Tibial artery (tissue), 4 donors: ENCODE data around the gene CEP19.

Experiments used
- DNase-seq, 2 donors: peaks; one replicate each; pipeline ENCODE4 v3.0.0-alpha.2; 2019
- H3K27ac ChIP-seq, 2 donors: fragments of 200-600 bp; sonication (generic) in 1 of 2; 1 replicate in 1 of 2; 2 replicates in 1 of 2; pipeline ENCODE4 v1.5.1; 2018 to 2019; ENCODE audit warnings: mild to moderate bottlenecking in 1 of 2
- H3K27me3 ChIP-seq, 2 donors: fragments of 200-600 bp; sonication (generic) in 1 of 2; one replicate each; pipeline versions ENCODE4 v1.5.1 to v1.6.0; 2016 to 2019
- H3K36me3 ChIP-seq, 3 donors: fragments of 200-600 bp; sonication (generic) in 2 of 3; one replicate each; pipeline ENCODE4 v1.5.1; 2016 to 2019; ENCODE audit warnings: mild to moderate bottlenecking in 2 of 3
- H3K4me1 ChIP-seq, 4 donors: fragments of 200-600 bp; sonication (generic) in 2 of 4; 1 replicate in 3 of 4; 2 replicates in 1 of 4; pipeline ENCODE4 v1.5.1; 2016 to 2019
- H3K4me3 ChIP-seq, 2 donors: fragments of 200-600 bp; sonication (generic) in 1 of 2; 1 replicate in 1 of 2; 2 replicates in 1 of 2; pipeline ENCODE4 v1.5.1; 2018 to 2019; ENCODE audit warnings: mild to moderate bottlenecking in 2 of 2
- H3K9me3 ChIP-seq, 3 donors: fragments of 200-600 bp; sonication (generic) in 1 of 3; one replicate each; pipeline ENCODE4 v1.5.1; 2016 to 2019
- CTCF ChIP-seq, 2 experiments: fragments of 200-600 bp in 1 of 2; fragments of 450-650 bp in 1 of 2; IDR thresholded peaks; one replicate each; pipeline ENCODE4 v1.5.1; 2017 to 2019; ENCODE audit warnings: antibody characterized with exemption in 2 of 2, mild to moderate bottlenecking in 1 of 2, moderate library complexity in 1 of 2
- intact Hi-C: fragments of 100-400 bp; cut with DNase I; formaldehyde crosslinking; loops from one replicate; pipeline ENCODE4 v1.15.0; 2023; ENCODE audit warnings: low total_unique reads

The CEP19 gene

GRCh38 chr3:196700801-196701200 lies 11.2 kb downstream of the CEP19 start:
- no peaks in the 10 kb centered on the region for H3K36me3 ChIP-seq
- DNase-seq = no peak
- no peaks in the 10 kb centered on the region for H3K9me3 ChIP-seq
- intact Hi-C loops = no loop called here
- TF ChIP-seq CTCF (IDR thresholded peaks at IDR 0.05) = no peak
- no peaks in the 10 kb centered on the region for H3K27me3 ChIP-seq
- H3K4me1 ChIP-seq = no peaks in the 10 kb centered on the region
- no peak overlapping the region for H3K27ac ChIP-seq
- no peak overlapping the region for H3K4me3 ChIP-seq

GRCh38 chr3:196699749-196700148 lies 12.3 kb downstream of the CEP19 start:
- no peaks in the 10 kb centered on the region for H3K36me3 ChIP-seq
- H3K9me3 ChIP-seq = no peaks in the 10 kb centered on the region
- H3K27me3 ChIP-seq = no peaks in the 10 kb centered on the region
- no peak overlapping the region for H3K4me3 ChIP-seq
- TF ChIP-seq CTCF (IDR thresholded peaks at IDR 0.05) = no peak
- no peak for DNase-seq
- intact Hi-C loops = no loop called here
- H3K4me1 ChIP-seq = no peaks in the 10 kb centered on the region
- H3K27ac ChIP-seq = no peak overlapping the region

- no peak for DNase-seq
- intact Hi-C loops = no loop called here
- Histone ChIP-seq H3K4me1 (no peaks in the 10 kb centered on the region), H3K9me3 (no peaks in the 10 kb centered on the region), H3K27me3 (peaks cover 0 to 8% of the 10 kb centered on the region in 2 donors), H3K4me3 (no peak overlapping the region), H3K27ac (no peak overlapping the region), H3K36me3 (no peaks in the 10 kb centered on the region)
- TF ChIP-seq CTCF (IDR thresholded peaks at IDR 0.05) = no peak
These were observed 14.8 kb downstream of the CEP19 start for GRCh38 chr3:196697270-196697669.

- DNase-seq = no peak
- Histone ChIP-seq H3K4me3 (no peak overlapping the region), H3K27me3 (peaks cover 0 to 12% of the 10 kb centered on the region in 2 donors), H3K9me3 (no peaks in the 10 kb centered on the region), H3K27ac (no peak overlapping the region), H3K4me1 (no peaks in the 10 kb centered on the region), H3K36me3 (no peaks in the 10 kb centered on the region)
- intact Hi-C loops = no loop called here
- TF ChIP-seq CTCF (IDR thresholded peaks at IDR 0.05) = no peak
These were observed 16.2 kb downstream of the CEP19 start for GRCh38 chr3:196695849-196696226.

- no peaks in the 10 kb centered on the region for H3K9me3 ChIP-seq
- no peak overlapping the region for H3K27ac ChIP-seq
- no peak overlapping the region for H3K4me3 ChIP-seq
- no peaks in the 10 kb centered on the region for H3K4me1 ChIP-seq
- no peak for DNase-seq
- intact Hi-C loops = no loop called here
- H3K36me3 ChIP-seq = no peaks in the 10 kb centered on the region
- peaks cover 0 to 14% of the 10 kb centered on the region in 2 donors for H3K27me3 ChIP-seq
- no peak for TF ChIP-seq CTCF (IDR thresholded peaks at IDR 0.05)
These were observed 16.9 kb downstream of the CEP19 start for GRCh38 chr3:196694941-196695848.
